K562 (cell line): ENCODE results near the gene CRYZL1. TPM values are rescaled to one million over a fixed set of nuclear protein-coding genes. Genes with fewer than 3 reads are reported as not detected.

Experiments
- BMI1 ChIP-seq: fragments of 150-350 bp; IDR thresholded peaks from 2 replicates; pipeline ENCODE4 v1.6.1; 2014; ENCODE audit warnings: low read length
- CTCF ChIP-seq, 3 experiments: IDR thresholded peaks in 2 of 3; conservative IDR thresholded peaks in 1 of 3; 2 replicates each; pipeline ENCODE4 v1.5.1; 2011 to 2012; ENCODE audit warnings: low read length in 3 of 3, mild to moderate bottlenecking in 3 of 3, control low read depth in 2 of 3, improper control_type of control experiment in 1 of 3, inconsistent platforms in 1 of 3, low read depth in 1 of 3, mixed read lengths in 1 of 3, moderate library complexity in 1 of 3; ENCODE audit not compliant: insufficient read depth in 2 of 3
- DMBX1 ChIP-seq: fragments of 250-450 bp; sonication (Bioruptor Pico); IDR thresholded peaks from 2 replicates; pipeline ENCODE4 v1.8.0; 2022; ENCODE audit warnings: inconsistent platforms, mild to moderate bottlenecking, moderate library complexity, borderline replicate concordance
- HIVEP1 ChIP-seq: fragments of 250-450 bp; sonication (Bioruptor Pico); IDR thresholded peaks from 2 replicates; pipeline ENCODE4 v1.4.0; 2020; ENCODE audit warnings: mild to moderate bottlenecking
- IRF1 ChIP-seq: sonication (generic); formaldehyde crosslinking; IDR thresholded peaks from 2 replicates; pipeline ENCODE4 v1.8.0; 2022; ENCODE audit warnings: missing genetic modification reagents, mild to moderate bottlenecking, borderline replicate concordance
- KLF1 ChIP-seq: fragments of 450-650 bp; IDR thresholded peaks from 2 replicates; pipeline ENCODE4 v1.6.1; 2016; ENCODE audit warnings: missing genetic modification characterization, missing compliant biosample characterization
- THRAP3 ChIP-seq: fragments of 450-650 bp; IDR thresholded peaks from 2 replicates; pipeline ENCODE4 v1.6.1; 2016; ENCODE audit warnings: mild to moderate bottlenecking, inconsistent platforms, borderline replicate concordance
- UBTF ChIP-seq, 2 experiments: IDR thresholded peaks; 2 replicates each; pipeline ENCODE4 v1.6.1; 2012; ENCODE audit warnings: improper control_type of control experiment in 2 of 2, low read depth in 2 of 2, low read length in 2 of 2, borderline replicate concordance in 1 of 2
- ZFPM2 ChIP-seq: fragments of 250-450 bp; sonication (Bioruptor Pico); IDR thresholded peaks from 2 replicates; pipeline ENCODE4 v1.5.1; 2022; ENCODE audit warnings: mild to moderate bottlenecking
- ZNF140 ChIP-seq: fragments of 250-450 bp; sonication (Bioruptor Pico); IDR thresholded peaks from 2 replicates; pipeline ENCODE4 v1.8.0; 2021; ENCODE audit warnings: moderate library complexity, mild to moderate bottlenecking, inconsistent platforms
- ZNF24 ChIP-seq: fragments of 450-650 bp; IDR thresholded peaks from 2 replicates; pipeline ENCODE4 v1.6.1; 2016
- ZNF696 ChIP-seq: fragments of 250-450 bp; sonication (Bioruptor Pico); conservative IDR thresholded peaks from 2 replicates; pipeline ENCODE4 v1.4.0; 2020; ENCODE audit warnings: mild to moderate bottlenecking, moderate library complexity
- ZNF780A ChIP-seq: fragments of 250-450 bp; sonication (Bioruptor Pico); IDR thresholded peaks from 2 replicates; pipeline ENCODE4 v1.5.0; 2021; ENCODE audit warnings: mild to moderate bottlenecking
- ZNF79 ChIP-seq: fragments of 250-450 bp; sonication (Bioruptor Pico); IDR thresholded peaks from 2 replicates; pipeline ENCODE4 v1.4.0; 2020; ENCODE audit warnings: low read depth, mild to moderate bottlenecking, moderate library complexity
- polyA plus RNA-seq, 8 experiments: library from polyadenylated mRNA; depleted of rRNA in 4 of 8; stranded (reverse) in 5 of 8; unstranded in 3 of 8; fragments of >200 nt; fragmentation: Nextera tagmentation in 2 of 8; fragmentation: Illumina TruSeq in 1 of 8; extraction: Ambion mirVana in 2 of 8; extraction: Trizol in 1 of 8; gene quantifications; 2 replicates each; pipeline versions ENCODE4 v1.2.1 to v1.2.3, GENCODE V29; 2011 to 2014; ENCODE audit warnings: inconsistent platforms in 1 of 8, missing spikeins in 1 of 8
- total RNA-seq, 7 experiments: library from RNA; depleted of rRNA in 6 of 7; stranded (reverse); fragments of >200 nt in 6 of 7; fragmentation: Illumina TruSeq in 2 of 7; extraction: Trizol in 2 of 7; gene quantifications; 2 replicates each; pipeline versions ENCODE4 v1.2.1 to v1.2.3, GENCODE V29; 2011 to 2021; ENCODE audit warnings: low replicate concordance in 1 of 7

The CRYZL1 gene
- total and polyA plus RNA-seq, 9 of the 15 experiments (the other 6 are each of a cell fraction or from before 2014, with no cell fraction given) = 19.9 to 98.2 (median 39.2) TPM

GRCh38 chr21:33578959-33579542, 62.5 kb downstream of the CRYZL1 start (continued):
- TF ChIP-seq BMI1 (no peak), ZNF79 (CRISPR knock-in tag) (no peak), ZFPM2 (CRISPR knock-in tag) (no peak), CTCF (IDR thresholded peaks at IDR 0.05 in 2 of 3, conservative IDR thresholded peaks at IDR 0.05 in 1 of 3; ENCODE audit: insufficient read depth in 2 of 3, low read depth in 1 of 3, low read length in 3 of 3) (no peak), ZNF696 (CRISPR knock-in tag) (no peak), HIVEP1 (CRISPR knock-in tag) (no peak), ZNF24 (no peak), ZNF780A (CRISPR knock-in tag) (no peak), IRF1 (CRISPR knock-in tag) (no peak), DMBX1 (CRISPR knock-in tag) (no peak), THRAP3 (0 out of 2 replicates have a peak, but pooled peaks have one; percentile 17), KLF1 (tag) (no peak), ZNF140 (CRISPR knock-in tag) (no peak), UBTF (IDR thresholded peaks at IDR 0.05; ENCODE audit: borderline replicate concordance in 1 of 2, low read depth in 2 of 2, low read length in 2 of 2) (no peak)
